ENCODE measurements around the gene CHRNB1.

The CHRNB1 gene

GRCh38 chr17:7493941-7494340, 49.1 kb downstream of the CHRNB1 start:
- in situ Hi-C loops (cut with HindIII; ENCODE audit: low pct_unique_long_range_greater_than_20kb, low sequenced_read_pairs) = no loop called here
- no peak for DNase-seq (ENCODE audit: low read depth in 1 of 2, low spot score in 1 of 2)

DNA sequence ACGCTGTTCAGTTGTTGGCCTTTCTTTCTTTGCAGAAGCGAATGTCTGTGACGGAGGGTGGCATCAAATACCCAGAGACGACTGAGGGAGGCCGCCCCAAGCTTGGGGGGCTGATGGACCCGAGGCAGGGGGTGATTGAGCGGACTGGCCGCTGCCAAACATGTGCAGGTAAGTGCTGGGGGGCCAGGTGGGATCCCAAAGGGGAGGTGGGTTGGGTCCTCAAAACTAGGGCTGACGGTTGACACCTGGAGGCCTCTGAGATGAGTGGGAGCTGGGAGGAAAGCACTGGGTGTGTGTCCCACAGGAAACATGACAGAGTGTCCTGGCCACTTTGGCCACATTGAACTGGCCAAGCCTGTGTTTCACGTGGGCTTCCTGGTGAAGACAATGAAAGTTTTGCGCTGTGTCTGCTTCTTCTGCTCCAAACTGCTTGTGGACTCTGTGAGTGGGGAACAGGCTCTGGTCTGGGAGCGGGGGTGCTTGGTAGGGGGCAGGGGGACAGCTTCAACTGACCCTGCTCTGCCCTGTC, 51.1 kb downstream of the CHRNB1 start:
- no peak for DNase-seq (ENCODE audit: low read depth in 1 of 2, low spot score in 1 of 2)
- in situ Hi-C loops (cut with HindIII; ENCODE audit: low pct_unique_long_range_greater_than_20kb, low sequenced_read_pairs) = no loop called here
- TF ChIP-seq JUND (IDR thresholded peaks at IDR 0.05; ENCODE audit: low read depth) = no peak

More at GRCh38 chr17:7493941-7494340, 49.1 kb downstream of the CHRNB1 start:
- no peak for TF ChIP-seq JUND (IDR thresholded peaks at IDR 0.05; ENCODE audit: low read depth)

GRCh38 chr17:7496470-7497183, 51.8 kb downstream of the CHRNB1 start:
- in situ Hi-C loops (cut with HindIII; ENCODE audit: low pct_unique_long_range_greater_than_20kb, low sequenced_read_pairs) = no loop called here
- no peak for DNase-seq (ENCODE audit: low read depth in 1 of 2, low spot score in 1 of 2)
- TF ChIP-seq JUND (IDR thresholded peaks at IDR 0.05; ENCODE audit: low read depth) = no peak

DNA sequence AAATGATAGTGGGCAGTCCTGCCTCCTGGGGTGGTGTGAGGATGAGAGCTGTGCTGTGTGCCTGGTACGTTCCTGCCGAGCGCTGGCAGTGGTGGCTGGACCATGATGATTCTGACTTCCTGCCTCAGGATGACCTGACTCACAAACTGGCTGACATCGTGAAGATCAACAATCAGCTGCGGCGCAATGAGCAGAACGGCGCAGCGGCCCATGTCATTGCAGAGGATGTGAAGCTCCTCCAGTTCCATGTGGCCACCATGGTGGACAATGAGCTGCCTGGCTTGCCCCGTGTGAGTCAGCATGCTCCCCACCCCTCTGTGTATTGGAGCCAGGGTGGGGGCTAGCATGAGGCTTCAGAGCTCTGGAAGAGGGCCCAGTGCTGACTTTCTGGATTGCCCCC, 52.4 kb downstream of the CHRNB1 start:
- in situ Hi-C loops (cut with HindIII; ENCODE audit: low pct_unique_long_range_greater_than_20kb, low sequenced_read_pairs) = no loop called here
- no peak for TF ChIP-seq JUND (IDR thresholded peaks at IDR 0.05; ENCODE audit: low read depth)
- no peak for DNase-seq (ENCODE audit: low read depth in 1 of 2, low spot score in 1 of 2)

DNA sequence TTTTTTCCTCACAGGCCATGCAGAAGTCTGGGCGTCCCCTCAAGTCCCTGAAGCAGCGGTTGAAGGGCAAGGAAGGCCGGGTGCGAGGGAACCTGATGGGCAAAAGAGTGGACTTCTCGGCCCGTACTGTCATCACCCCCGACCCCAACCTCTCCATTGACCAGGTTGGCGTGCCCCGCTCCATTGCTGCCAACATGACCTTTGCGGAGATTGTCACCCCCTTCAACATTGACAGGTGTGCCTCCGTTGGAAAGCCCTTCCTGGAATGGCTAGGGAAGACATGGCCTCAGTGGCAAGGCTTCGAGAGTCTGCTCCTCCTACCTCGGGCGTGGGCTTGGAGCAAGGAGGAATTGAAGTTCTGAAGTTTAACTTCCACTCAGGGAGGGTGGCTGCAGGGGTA, 52.8 kb downstream of the CHRNB1 start:
- in situ Hi-C loops (cut with HindIII; ENCODE audit: low pct_unique_long_range_greater_than_20kb, low sequenced_read_pairs) = no loop called here
- TF ChIP-seq JUND (IDR thresholded peaks at IDR 0.05; ENCODE audit: low read depth) = no peak
- no peak for DNase-seq (ENCODE audit: low read depth in 1 of 2, low spot score in 1 of 2)

- no peak for TF ChIP-seq JUND (IDR thresholded peaks at IDR 0.05; ENCODE audit: low read depth)
- no peak for DNase-seq (ENCODE audit: low read depth in 1 of 2, low spot score in 1 of 2)
- in situ Hi-C loops (cut with HindIII; ENCODE audit: low pct_unique_long_range_greater_than_20kb, low sequenced_read_pairs) = no loop called here
These were observed 54.3 kb downstream of the CHRNB1 start for GRCh38 chr17:7499161-7499560.

DNA sequence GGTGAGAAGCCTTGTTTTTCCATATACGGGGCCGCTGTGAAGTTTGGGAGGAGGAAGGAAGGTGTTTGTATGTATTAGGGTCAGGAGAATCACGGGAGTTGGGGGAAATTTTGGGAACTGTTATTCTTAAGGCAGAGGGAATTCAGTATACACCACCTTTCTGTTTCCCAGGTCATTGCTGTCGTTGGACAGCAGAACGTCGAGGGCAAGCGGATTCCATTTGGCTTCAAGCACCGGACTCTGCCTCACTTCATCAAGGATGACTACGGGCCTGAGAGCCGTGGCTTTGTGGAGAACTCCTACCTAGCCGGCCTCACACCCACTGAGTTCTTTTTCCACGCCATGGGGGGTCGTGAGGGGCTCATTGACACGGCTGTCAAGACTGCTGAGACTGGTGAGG, 56.9 kb downstream of the CHRNB1 start:
- no peak for TF ChIP-seq JUND (IDR thresholded peaks at IDR 0.05; ENCODE audit: low read depth)
- in situ Hi-C loops (cut with HindIII; ENCODE audit: low pct_unique_long_range_greater_than_20kb, low sequenced_read_pairs) = no loop called here

DNA sequence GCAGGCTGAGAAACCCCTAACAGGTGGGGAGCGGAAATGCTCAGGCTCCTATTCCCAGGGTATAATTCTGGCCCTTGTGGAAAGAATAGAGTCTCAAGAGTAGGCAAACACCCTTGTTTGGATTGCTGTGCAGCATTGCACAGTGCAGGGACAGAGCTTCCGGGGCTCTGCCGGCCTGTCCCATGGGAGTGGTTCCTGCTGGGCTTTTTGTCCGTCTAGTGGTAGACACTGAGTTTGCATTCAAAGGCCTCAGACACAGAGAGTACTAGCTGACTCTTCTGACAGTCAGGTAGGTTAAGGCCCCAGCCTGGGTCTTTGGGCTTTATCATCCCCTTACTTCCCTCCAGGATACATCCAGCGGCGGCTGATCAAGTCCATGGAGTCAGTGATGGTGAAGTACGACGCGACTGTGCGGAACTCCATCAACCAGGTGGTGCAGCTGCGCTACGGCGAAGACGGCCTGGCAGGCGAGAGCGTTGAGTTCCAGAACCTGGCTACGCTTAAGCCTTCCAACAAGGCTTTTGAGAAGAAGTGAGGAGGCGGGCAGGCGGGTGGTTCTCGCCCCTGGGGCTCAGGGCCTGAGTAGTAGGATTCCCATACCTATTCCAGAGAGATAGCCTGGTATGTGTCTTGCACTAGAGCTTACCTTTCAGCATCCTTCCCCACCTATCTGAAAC, 57.4 kb downstream of the CHRNB1 start:
- in situ Hi-C loops (cut with HindIII; ENCODE audit: low pct_unique_long_range_greater_than_20kb, low sequenced_read_pairs) = no loop called here
- no peak for TF ChIP-seq JUND (IDR thresholded peaks at IDR 0.05; ENCODE audit: low read depth)
- no peak for DNase-seq (ENCODE audit: low read depth in 1 of 2, low spot score in 1 of 2)

More for the DNA sequence above, 56.9 kb downstream of the CHRNB1 start:
- no peak for DNase-seq (ENCODE audit: low read depth in 1 of 2, low spot score in 1 of 2)

DNA sequence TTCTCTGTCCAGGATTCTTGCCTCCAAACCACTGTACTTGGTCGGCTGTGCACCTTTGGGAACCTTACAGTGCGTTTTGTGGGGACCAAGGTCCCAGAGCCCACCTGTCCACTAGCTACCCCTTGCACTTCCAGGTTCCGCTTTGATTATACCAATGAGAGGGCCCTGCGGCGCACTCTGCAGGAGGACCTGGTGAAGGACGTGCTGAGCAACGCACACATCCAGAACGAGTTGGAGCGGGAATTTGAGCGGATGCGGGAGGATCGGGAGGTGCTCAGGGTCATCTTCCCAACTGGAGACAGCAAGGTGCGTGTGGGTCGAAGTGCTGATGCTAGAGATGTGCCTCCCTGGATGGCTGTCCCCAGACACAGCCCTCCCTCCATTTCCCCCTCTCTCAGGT, 58.1 kb downstream of the CHRNB1 start:
- DNase-seq (ENCODE audit: low read depth in 1 of 2, low spot score in 1 of 2) = no peak
- in situ Hi-C loops (cut with HindIII; ENCODE audit: low pct_unique_long_range_greater_than_20kb, low sequenced_read_pairs) = no loop called here
- no peak for TF ChIP-seq JUND (IDR thresholded peaks at IDR 0.05; ENCODE audit: low read depth)

DNA sequence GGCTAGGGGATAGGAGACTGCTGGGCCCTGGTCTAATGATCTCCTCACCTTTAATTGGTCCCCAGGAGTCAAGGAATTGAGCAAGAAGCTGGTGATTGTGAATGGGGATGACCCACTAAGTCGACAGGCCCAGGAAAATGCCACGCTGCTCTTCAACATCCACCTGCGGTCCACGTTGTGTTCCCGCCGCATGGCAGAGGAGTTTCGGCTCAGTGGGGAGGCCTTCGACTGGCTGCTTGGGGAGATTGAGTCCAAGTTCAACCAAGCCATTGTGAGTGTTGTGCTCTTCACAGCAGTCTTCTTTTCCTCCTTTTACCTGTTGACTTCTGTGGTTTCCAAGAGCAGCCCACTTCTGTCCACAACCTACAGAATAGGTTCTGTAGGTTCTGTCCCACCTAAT, 58.7 kb downstream of the CHRNB1 start:
- no peak for DNase-seq (ENCODE audit: low read depth in 1 of 2, low spot score in 1 of 2)
- in situ Hi-C loops (cut with HindIII; ENCODE audit: low pct_unique_long_range_greater_than_20kb, low sequenced_read_pairs) = no loop called here
- TF ChIP-seq JUND (IDR thresholded peaks at IDR 0.05; ENCODE audit: low read depth) = no peak

Measured in T47D (cell line).